GM12874 (cell line): ENCODE measurements around the gene GTPBP1.

Experiments used
- CTCF ChIP-seq: IDR thresholded peaks from 2 replicates; pipeline ENCODE4 v1.5.1; 2011; ENCODE audit warnings: low read depth, mild to moderate bottlenecking, control low read depth, low read length, moderate library complexity; ENCODE audit not compliant: insufficient read depth

GTPBP1 gene

GRCh38 chr22:38767313-38767712 lies 61.6 kb downstream of the GTPBP1 start:
- no peak for TF ChIP-seq CTCF

- no peak for TF ChIP-seq CTCF
These were observed 62.3 kb downstream of the GTPBP1 start for GRCh38 chr22:38768036-38768435.

- no peak for TF ChIP-seq CTCF
These were observed 64.7 kb downstream of the GTPBP1 start for GRCh38 chr22:38770257-38770949.

GRCh38 chr22:38772623-38772873 lies 66.8 kb downstream of the GTPBP1 start:
- no peak for TF ChIP-seq CTCF

- no peak for TF ChIP-seq CTCF
These were observed 67.7 kb downstream of the GTPBP1 start for GRCh38 chr22:38773363-38773946.

GRCh38 chr22:38774496-38775166 lies 68.9 kb downstream of the GTPBP1 start:
- TF ChIP-seq CTCF: no peak

- no peak for TF ChIP-seq CTCF
These were observed 69.9 kb downstream of the GTPBP1 start for GRCh38 chr22:38775656-38776055.
